ENCODE data around the gene COL5A1.

Gene COL5A1

GRCh38 chr9:134776080-134776796, 134.6 kb downstream of the COL5A1 start:
- DNase-seq, result no peak

- no peak for DNase-seq
Measured at GRCh38 chr9:134777153-134777552, 135.6 kb downstream of the COL5A1 start.

GRCh38 chr9:134778156-134778555, 136.6 kb downstream of the COL5A1 start:
- DNase-seq, result no peak

- DNase-seq, result no peak
Measured at GRCh38 chr9:134778841-134779411, 137.3 kb downstream of the COL5A1 start.

- DNase-seq, result no peak
Measured at GRCh38 chr9:134779640-134780039, 138.0 kb downstream of the COL5A1 start.

GRCh38 chr9:134781591-134782302, 140.1 kb downstream of the COL5A1 start:
- DNase-seq, result no peak

- DNase-seq, result no peak
Measured at GRCh38 chr9:134782921-134783698, 141.5 kb downstream of the COL5A1 start.

- DNase-seq, result no peak
Measured at GRCh38 chr9:134783699-134784039, 142.1 kb downstream of the COL5A1 start.

- DNase-seq, result no peak
Measured at GRCh38 chr9:134784577-134785305, 143.1 kb downstream of the COL5A1 start.

GRCh38 chr9:134785325-134786108, 143.9 kb downstream of the COL5A1 start:
- DNase-seq, result no peak

- DNase-seq, result no peak
Measured at GRCh38 chr9:134787601-134788531, 146.3 kb downstream of the COL5A1 start.

GRCh38 chr9:134789168-134789567, 147.6 kb downstream of the COL5A1 start:
- DNase-seq, result no peak

GRCh38 chr9:134791009-134791408, 149.4 kb downstream of the COL5A1 start:
- DNase-seq, result no peak

GRCh38 chr9:134792627-134793026, 151.0 kb downstream of the COL5A1 start:
- no peak for DNase-seq

- DNase-seq, result no peak
Measured at GRCh38 chr9:134793288-134794188, 151.9 kb downstream of the COL5A1 start.

- DNase-seq, result no peak
Measured at GRCh38 chr9:134794663-134795370, 153.2 kb downstream of the COL5A1 start.

GRCh38 chr9:134795446-134795845, 153.8 kb downstream of the COL5A1 start:
- no peak for DNase-seq

GRCh38 chr9:134796882-134797281, 155.3 kb downstream of the COL5A1 start:
- no peak for DNase-seq

- no peak for DNase-seq
Measured at GRCh38 chr9:134800791-134801339, 159.3 kb downstream of the COL5A1 start.
